Measurements from ENCODE around the gene SV2B.

The SV2B gene

GRCh38 chr15:91235376-91235775, 135.3 kb downstream of the SV2B start:
- TF ChIP-seq CTCF (IDR thresholded peaks at IDR 0.05; ENCODE audit: control insufficient read depth, insufficient read depth, low read depth, low read length, missing control alignments) = no peak
- no peak overlapping the region for H3K4me3 ChIP-seq (ENCODE audit: control insufficient read depth, low read depth, low read length)
- DNase-seq (ENCODE audit: low read depth) = no peak

- no peak for DNase-seq (ENCODE audit: low read depth)
- H3K4me3 ChIP-seq (ENCODE audit: control insufficient read depth, low read depth, low read length) = no peak overlapping the region
- no peak for TF ChIP-seq CTCF (IDR thresholded peaks at IDR 0.05; ENCODE audit: control insufficient read depth, insufficient read depth, low read depth, low read length, missing control alignments)
Observed at GRCh38 chr15:91237445-91237844, 137.4 kb downstream of the SV2B start.

GRCh38 chr15:91238644-91239425, 138.8 kb downstream of the SV2B start:
- no peak for DNase-seq (ENCODE audit: low read depth)
- H3K4me3 ChIP-seq (ENCODE audit: control insufficient read depth, low read depth, low read length) = no peak overlapping the region
- TF ChIP-seq CTCF (IDR thresholded peaks at IDR 0.05; ENCODE audit: control insufficient read depth, insufficient read depth, low read depth, low read length, missing control alignments) = no peak

GRCh38 chr15:91243826-91244225, 143.8 kb downstream of the SV2B start:
- no peak for DNase-seq (ENCODE audit: low read depth)
- TF ChIP-seq CTCF (IDR thresholded peaks at IDR 0.05; ENCODE audit: control insufficient read depth, insufficient read depth, low read depth, low read length, missing control alignments) = no peak
- H3K4me3 ChIP-seq (ENCODE audit: control insufficient read depth, low read depth, low read length) = no peak overlapping the region

GRCh38 chr15:91244919-91245318, 144.9 kb downstream of the SV2B start:
- no peak for DNase-seq (ENCODE audit: low read depth)
- no peak overlapping the region for H3K4me3 ChIP-seq (ENCODE audit: control insufficient read depth, low read depth, low read length)

GRCh38 chr15:91246998-91247397, 146.9 kb downstream of the SV2B start:
- TF ChIP-seq CTCF (IDR thresholded peaks at IDR 0.05; ENCODE audit: control insufficient read depth, insufficient read depth, low read depth, low read length, missing control alignments) = no peak
- DNase-seq (ENCODE audit: low read depth) = no peak
- no peak overlapping the region for H3K4me3 ChIP-seq (ENCODE audit: control insufficient read depth, low read depth, low read length)

More at GRCh38 chr15:91244919-91245318, 144.9 kb downstream of the SV2B start:
- no peak for TF ChIP-seq CTCF (IDR thresholded peaks at IDR 0.05; ENCODE audit: control insufficient read depth, insufficient read depth, low read depth, low read length, missing control alignments)
